Activated CD4-positive, alpha-beta T cell treated with anti-CD3 and anti-CD28 coated beads for 36 hours (primary cell): ENCODE data around the gene FCHO1. TPM values are rescaled to one million over a fixed set of nuclear protein-coding genes. Genes with fewer than 3 reads are reported as not detected.
A peak's percentile ranks its signal among the peaks of the same experiment; 100 is the strongest.

Experiments used
- ATAC-seq: fragments of 200-7000 bp; cut with Tn5 transposase; one replicate; pipeline ENCODE4 v1.10.0; 2021; ENCODE audit warnings: mild to moderate bottlenecking, moderate library complexity
- CTCF ChIA-PET: fragments of 350-600 bp; sonication (Branson Sonifier 250); formaldehyde crosslinking; loops from one replicate; lab custom pipeline; 2021; ENCODE audit warnings: antibody characterized with exemption; lab: Charles Lee
- POLR2A ChIA-PET: fragments of 350-600 bp; sonication (Branson Sonifier 250); formaldehyde crosslinking; loops from one replicate; lab custom pipeline; 2021; ENCODE audit warnings: antibody characterized with exemption, inconsistent platforms; lab: Charles Lee
- DNase-seq: peaks from one replicate; pipeline ENCODE4 v3.0.0-alpha.2; 2020
- H3K27ac Mint-ChIP-seq: one replicate; pipeline ENCODE4 v1.8.0; 2021; ENCODE audit warnings: mixed read lengths
- H3K27me3 Mint-ChIP-seq: one replicate; pipeline ENCODE4 v1.8.0; 2021; ENCODE audit warnings: mixed read lengths
- H3K36me3 Mint-ChIP-seq: one replicate; pipeline ENCODE4 v1.8.0; 2021; ENCODE audit warnings: low read depth, mixed read lengths
- H3K4me1 Mint-ChIP-seq: one replicate; pipeline ENCODE4 v1.8.0; 2021; ENCODE audit warnings: mixed read lengths
- H3K4me3 Mint-ChIP-seq: one replicate; pipeline ENCODE4 v1.8.0; 2021; ENCODE audit warnings: mild to moderate bottlenecking, moderate library complexity, mixed read lengths
- H3K9me3 Mint-ChIP-seq: one replicate; pipeline ENCODE4 v1.8.0; 2021; ENCODE audit warnings: low read depth, mixed read lengths
- intact Hi-C, 2 experiments: fragments of 100-400 bp; cut with DNase I in 1 of 2; cut with micrococcal nuclease in 1 of 2; formaldehyde crosslinking; loops; one replicate each; pipeline versions ENCODE4 v1.14.2 to v1.15.1; 2022 to 2024; cut with DNase I, micrococcal nuclease
- total RNA-seq, 2 experiments: library from RNA; stranded (reverse); gene quantifications; one replicate each; pipeline ENCODE4 v1.2.3, GENCODE V29; 2021

FCHO1 gene
- total RNA-seq, 2 experiments from 2014 or later: 50.5 to 51.8 TPM

DNA sequence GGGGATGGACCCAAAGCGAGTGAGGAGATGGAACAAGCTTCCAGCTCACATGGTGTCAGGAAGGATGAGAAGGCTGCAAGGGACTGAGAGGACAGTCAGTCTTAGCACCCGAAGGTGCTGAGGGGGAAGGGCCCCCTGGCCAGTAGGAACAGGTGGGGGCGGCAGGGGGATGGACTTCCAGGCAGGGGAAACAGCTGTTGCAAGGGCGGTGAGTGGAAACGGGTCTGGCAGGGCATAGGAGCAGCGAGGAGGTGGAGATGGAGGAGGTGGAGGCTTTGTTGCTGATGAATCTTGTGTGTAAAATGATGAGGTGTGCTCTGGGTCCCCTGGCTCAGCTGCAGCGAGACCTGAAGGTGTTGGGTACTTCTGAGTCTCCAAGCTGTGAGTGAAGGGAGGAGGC, 30.8 kb upstream of the FCHO1 start:
- peak; percentile 37 for DNase-seq
- Mint-ChIP-seq H3K36me3 (peaks cover 16% of the 10 kb centered on the region), H3K4me3 (peak overlapping the region; percentile 81), H3K9me3 (no peaks in the 10 kb centered on the region), H3K27ac (peak overlapping the region; percentile 82), H3K4me1 (peaks cover 37% of the 10 kb centered on the region), H3K27me3 (no peaks in the 10 kb centered on the region)
- intact Hi-C loops: no loop called here
- ChIA-PET CTCF (interaction anchor here (0.7 to 1.5 kb wide), 4 partner anchors 15 to 20 kb away, joined by 4 to 5 read pairs (median 4); no protein-coding TSS in a partner anchor), POLR2A (interaction anchor here (1.6 kb wide), 1 partner anchor 10 kb away, joined by 10 read pairs; no protein-coding TSS in a partner anchor)
- ATAC-seq: peak; percentile 2

- ChIA-PET CTCF (interaction anchor here (0.8 to 1.5 kb wide), 5 partner anchors 15 to 225 kb away, joined by 3 to 5 read pairs (median 4); no protein-coding TSS in a partner anchor), POLR2A (no interaction called here)
- ATAC-seq (no peak), DNase-seq (no peak)
- H3K4me1 Mint-ChIP-seq: peaks cover 37% of the 10 kb centered on the region
- peak overlapping the region; percentile 74 for H3K27ac Mint-ChIP-seq
- H3K9me3 Mint-ChIP-seq: no peaks in the 10 kb centered on the region
- no peaks in the 10 kb centered on the region for H3K27me3 Mint-ChIP-seq
- H3K36me3 Mint-ChIP-seq: peaks cover 18% of the 10 kb centered on the region
- peak overlapping the region; percentile 81 for H3K4me3 Mint-ChIP-seq
- intact Hi-C loops: no loop called here
Observed at GRCh38 chr19:17721111-17721628, 30.1 kb upstream of the FCHO1 start.

DNA sequence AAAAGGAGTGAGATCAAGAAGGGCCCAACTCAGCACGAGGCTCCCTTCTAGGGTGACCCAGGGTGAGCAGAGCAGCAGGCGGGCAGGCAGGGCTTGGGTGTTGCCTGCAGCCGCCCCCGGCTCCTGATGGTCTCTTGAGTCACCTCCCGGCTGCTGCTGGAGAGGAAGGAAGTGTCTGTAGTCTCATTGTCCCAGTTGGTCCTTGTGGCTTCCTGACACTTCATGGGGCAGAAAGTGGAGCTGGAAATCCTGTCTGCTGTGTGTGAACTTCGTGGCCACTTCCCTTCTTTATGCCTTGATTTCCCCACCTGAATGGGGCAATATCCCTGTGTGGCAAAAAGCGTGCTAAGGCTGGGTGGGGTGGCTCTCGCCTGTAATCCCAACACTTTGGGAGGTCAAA, 29.5 kb upstream of the FCHO1 start:
- H3K27ac Mint-ChIP-seq: peak overlapping the region; percentile 74
- CTCF ChIA-PET: interaction anchor here (0.7 to 1.3 kb wide), 4 partner anchors 10 to 226 kb away, joined by 3 read pairs; no protein-coding TSS in a partner anchor
- no peaks in the 10 kb centered on the region for H3K9me3 Mint-ChIP-seq
- peaks cover 18% of the 10 kb centered on the region for H3K36me3 Mint-ChIP-seq
- peaks cover 37% of the 10 kb centered on the region for H3K4me1 Mint-ChIP-seq
- POLR2A ChIA-PET: interaction anchor here (1.0 kb wide), 1 partner anchor 138 kb away, joined by 3 read pairs; no protein-coding TSS in a partner anchor
- no peaks in the 10 kb centered on the region for H3K27me3 Mint-ChIP-seq
- intact Hi-C loops: no loop called here
- no peak for ATAC-seq
- DNase-seq: no peak
- peak overlapping the region; percentile 81 for H3K4me3 Mint-ChIP-seq

DNA sequence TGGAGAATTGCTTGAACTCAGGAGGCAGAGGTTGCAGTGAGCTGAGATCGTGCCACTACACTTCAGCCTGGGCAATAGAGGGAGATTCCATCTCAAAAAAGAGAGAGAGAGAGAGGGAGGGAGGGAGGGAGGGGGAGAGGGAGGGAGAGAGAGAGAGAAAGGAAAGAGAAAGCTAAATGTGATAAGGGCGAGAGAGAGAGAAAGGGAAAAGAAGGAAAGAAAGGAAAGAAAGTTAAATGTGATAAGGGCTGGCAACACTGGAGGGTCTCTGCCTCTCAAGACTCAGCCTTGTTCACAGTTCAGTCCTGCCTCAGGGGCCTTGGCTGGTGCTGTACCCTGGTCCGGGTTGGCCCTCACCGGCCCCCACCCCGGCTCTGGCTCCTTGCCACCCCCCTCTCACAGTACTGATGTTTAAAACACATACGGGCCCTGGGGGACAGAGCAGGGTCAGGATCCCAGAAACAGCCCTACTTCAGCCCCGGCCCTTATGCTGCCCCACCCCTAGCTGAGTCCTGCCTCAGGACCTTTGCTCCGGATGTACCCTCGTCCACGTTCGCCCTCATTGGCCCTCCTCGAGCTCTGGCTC, 28.5 kb upstream of the FCHO1 start:
- ChIA-PET POLR2A (interaction anchor here (0.6 to 1.0 kb wide), 2 partner anchors 8 to 137 kb away, joined by 3 read pairs; no protein-coding TSS in a partner anchor), CTCF (interaction anchor here (0.6 to 1.3 kb wide), 5 partner anchors 11 to 20 kb away, joined by 3 read pairs; no protein-coding TSS in a partner anchor)
- no peak for DNase-seq
- H3K27ac Mint-ChIP-seq: no peak overlapping the region
- peaks cover 18% of the 10 kb centered on the region for H3K36me3 Mint-ChIP-seq
- no peaks in the 10 kb centered on the region for H3K9me3 Mint-ChIP-seq
- no peak for ATAC-seq
- peaks cover 35% of the 10 kb centered on the region for H3K4me1 Mint-ChIP-seq
- H3K4me3 Mint-ChIP-seq: no peak overlapping the region
- intact Hi-C loops: no loop called here
- no peaks in the 10 kb centered on the region for H3K27me3 Mint-ChIP-seq

DNA sequence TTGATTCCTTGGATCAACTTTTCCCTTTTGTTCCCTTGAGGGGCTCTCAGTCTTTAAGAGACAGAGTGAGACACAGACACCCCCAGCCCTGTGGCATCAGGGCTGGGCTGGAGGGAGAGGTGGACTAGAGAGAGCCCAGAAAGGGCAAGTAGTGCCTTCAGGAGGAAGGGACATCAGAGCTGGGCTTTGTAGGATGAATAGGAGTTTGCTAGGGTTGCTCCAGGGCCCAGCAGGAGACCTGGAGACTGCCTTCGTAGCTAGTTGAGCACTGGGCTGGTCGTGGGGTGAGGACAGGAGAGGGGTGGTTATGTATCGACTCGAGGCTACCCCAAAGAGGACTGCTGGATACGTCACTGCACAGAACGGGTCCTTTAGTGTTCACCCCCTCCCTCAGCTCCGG, 26.6 kb upstream of the FCHO1 start:
- H3K27me3 Mint-ChIP-seq: no peaks in the 10 kb centered on the region
- H3K9me3 Mint-ChIP-seq: no peaks in the 10 kb centered on the region

GRCh38 chr19:17725422-17726078, 25.7 kb upstream of the FCHO1 start:
- H3K9me3 Mint-ChIP-seq: no peaks in the 10 kb centered on the region
- no peak overlapping the region for H3K4me3 Mint-ChIP-seq
- intact Hi-C loops: no loop called here
- peaks cover 25% of the 10 kb centered on the region for H3K36me3 Mint-ChIP-seq
- DNase-seq (peak; percentile 54), ATAC-seq (no peak)
- CTCF ChIA-PET: interaction anchor here (0.6 to 1.8 kb wide), 6 partner anchors 22 to 270 kb away, joined by 3 to 8 read pairs (median 4); no protein-coding TSS in a partner anchor
- no peak overlapping the region for H3K27ac Mint-ChIP-seq
- peaks cover 26% of the 10 kb centered on the region for H3K4me1 Mint-ChIP-seq
- POLR2A ChIA-PET: interaction anchor here (1.0 kb wide), 1 partner anchor 207 kb away, joined by 3 read pairs; the partner anchor contains the start of gene CCDC124
- no peaks in the 10 kb centered on the region for H3K27me3 Mint-ChIP-seq

More for the DNA sequence above, 26.6 kb upstream of the FCHO1 start:
- intact Hi-C loops: no loop called here
- H3K36me3 Mint-ChIP-seq: peaks cover 20% of the 10 kb centered on the region
- CTCF ChIA-PET: interaction anchor here (0.6 to 1.1 kb wide), 4 partner anchors 14 to 271 kb away, joined by 3 to 4 read pairs (median 3); no protein-coding TSS in a partner anchor
- POLR2A ChIA-PET: interaction anchor here (1.0 kb wide), 1 partner anchor 208 kb away, joined by 3 read pairs; the partner anchor contains the start of gene CCDC124
- H3K27ac Mint-ChIP-seq: no peak overlapping the region
- DNase-seq: no peak
- no peak overlapping the region for H3K4me3 Mint-ChIP-seq
- ATAC-seq: no peak
- peaks cover 24% of the 10 kb centered on the region for H3K4me1 Mint-ChIP-seq

- ChIA-PET CTCF (interaction anchor here (1.3 to 1.8 kb wide), 2 partner anchors 22 to 42 kb away, joined by 4 to 8 read pairs; no protein-coding TSS in a partner anchor), POLR2A (no interaction called here)
- no peaks in the 10 kb centered on the region for H3K27me3 Mint-ChIP-seq
- peaks cover 24% of the 10 kb centered on the region for H3K4me1 Mint-ChIP-seq
- H3K9me3 Mint-ChIP-seq: no peaks in the 10 kb centered on the region
- peaks cover 30% of the 10 kb centered on the region for H3K36me3 Mint-ChIP-seq
- H3K27ac Mint-ChIP-seq: no peak overlapping the region
- intact Hi-C loops: no loop called here
- no peak overlapping the region for H3K4me3 Mint-ChIP-seq
- ATAC-seq (no peak), DNase-seq (no peak)
Observed at GRCh38 chr19:17726136-17726741, 25.0 kb upstream of the FCHO1 start.

- ATAC-seq (no peak), DNase-seq (no peak)
- no peaks in the 10 kb centered on the region for H3K9me3 Mint-ChIP-seq
- intact Hi-C loops: no loop called here
- H3K4me3 Mint-ChIP-seq: no peak overlapping the region
- POLR2A ChIA-PET: interaction anchor here (0.6 kb wide), 1 partner anchor 367 kb away, joined by 3 read pairs; no protein-coding TSS in a partner anchor
- CTCF ChIA-PET: interaction anchor here (1.8 kb wide), 1 partner anchor 41 kb away, joined by 4 read pairs; no protein-coding TSS in a partner anchor
- peaks cover 27% of the 10 kb centered on the region for H3K36me3 Mint-ChIP-seq
- no peak overlapping the region for H3K27ac Mint-ChIP-seq
- peaks cover 21% of the 10 kb centered on the region for H3K4me1 Mint-ChIP-seq
- H3K27me3 Mint-ChIP-seq: no peaks in the 10 kb centered on the region
Observed at GRCh38 chr19:17726964-17727773, 24.1 kb upstream of the FCHO1 start.

DNA sequence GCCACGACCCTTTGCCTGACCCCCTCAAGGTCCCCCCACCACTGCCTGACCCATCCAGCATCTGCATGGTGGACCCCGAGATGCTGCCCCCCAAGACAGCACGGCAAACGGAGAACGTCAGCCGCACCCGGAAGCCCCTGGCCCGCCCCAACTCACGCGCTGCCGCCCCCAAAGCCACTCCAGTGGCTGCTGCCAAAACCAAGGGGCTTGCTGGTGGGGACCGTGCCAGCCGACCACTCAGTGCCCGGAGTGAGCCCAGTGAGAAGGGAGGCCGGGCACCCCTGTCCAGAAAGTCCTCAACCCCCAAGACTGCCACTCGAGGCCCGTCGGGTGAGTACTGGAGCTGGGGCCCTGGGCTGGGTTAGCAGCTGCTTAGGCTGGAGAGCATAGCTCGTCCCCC, 23.4 kb upstream of the FCHO1 start:
- Mint-ChIP-seq H3K27me3 (no peaks in the 10 kb centered on the region), H3K9me3 (no peaks in the 10 kb centered on the region), H3K36me3 (peaks cover 27% of the 10 kb centered on the region), H3K4me1 (peaks cover 21% of the 10 kb centered on the region), H3K27ac (no peak overlapping the region), H3K4me3 (no peak overlapping the region)
- ChIA-PET CTCF (no interaction called here), POLR2A (interaction anchor here (0.6 kb wide), 2 partner anchors 38 to 366 kb away, joined by 3 to 6 read pairs; no protein-coding TSS in a partner anchor)
- ATAC-seq: no peak
- no peak for DNase-seq
- intact Hi-C loops: no loop called here

DNA sequence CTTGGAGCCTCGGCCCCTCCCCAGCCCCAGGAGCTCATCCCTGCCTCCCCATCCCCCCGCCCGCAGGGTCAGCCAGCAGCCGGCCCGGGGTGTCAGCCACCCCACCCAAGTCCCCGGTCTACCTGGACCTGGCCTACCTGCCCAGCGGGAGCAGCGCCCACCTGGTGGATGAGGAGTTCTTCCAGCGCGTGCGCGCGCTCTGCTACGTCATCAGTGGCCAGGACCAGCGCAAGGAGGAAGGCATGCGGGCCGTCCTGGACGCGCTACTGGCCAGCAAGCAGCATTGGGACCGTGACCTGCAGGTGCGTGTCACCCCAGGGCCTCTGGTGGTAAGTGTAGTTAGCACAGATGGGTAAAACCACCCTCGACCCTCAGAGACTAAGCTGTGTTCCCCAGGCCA, 18.1 kb upstream of the FCHO1 start:
- ATAC-seq: no peak
- DNase-seq: no peak
- Mint-ChIP-seq H3K36me3 (peaks cover 24% of the 10 kb centered on the region), H3K4me1 (peaks cover 19% of the 10 kb centered on the region), H3K4me3 (no peak overlapping the region), H3K27ac (no peak overlapping the region), H3K9me3 (no peaks in the 10 kb centered on the region), H3K27me3 (no peaks in the 10 kb centered on the region)
- ChIA-PET CTCF (interaction anchor here (0.6 to 1.0 kb wide), 2 partner anchors 23 to 127 kb away, joined by 3 to 4 read pairs; no protein-coding TSS in a partner anchor), POLR2A (no interaction called here)
- intact Hi-C loops: no loop called here
